ENCODE measurements around the gene BRF1. TPM values are rescaled to one million over a fixed set of nuclear protein-coding genes. Genes with fewer than 3 reads are reported as not detected.

Gene BRF1
- total and polyA plus RNA-seq, 2 of the 8 experiments (the other 6 are each of a cell fraction or from before 2014, with no cell fraction given) = 7.7 to 18.3 TPM

GRCh38 chr14:105223770-105224544, 76.8 kb downstream of the BRF1 start (continued):
- no peak for TF ChIP-seq NRF1 (IDR thresholded peaks at IDR 0.05; ENCODE audit: low read depth, low read length)
- TF ChIP-seq POLR2AphosphoS5 (IDR thresholded peaks at IDR 0.05; ENCODE audit: low read depth, low read length) = no peak
